Liver (tissue), 9 donors: ENCODE measurements around the gene LRRC71. TPM values are rescaled to one million over a fixed set of nuclear protein-coding genes. Genes with fewer than 3 reads are reported as not detected.

ENCODE experiments used
- DNase-seq: peaks from one replicate; pipeline ENCODE4 v3.0.0-alpha.2; 2017; ENCODE audit warnings: low spot score
- H3K27ac ChIP-seq, 2 donors: one replicate each; pipeline ENCODE4 v1.7.0; 2013; ENCODE audit warnings: inconsistent platforms in 2 of 2, low read length in 2 of 2, control low read depth in 1 of 2, low read depth in 1 of 2, mild to moderate bottlenecking in 1 of 2
- H3K27me3 ChIP-seq, 4 donors: one replicate each; pipeline versions ENCODE4 v1.6.1 to v1.7.0; 2013; ENCODE audit warnings: low read length in 3 of 4, inconsistent platforms in 1 of 4, mild to moderate bottlenecking in 1 of 4, moderate library complexity in 1 of 4; ENCODE audit not compliant: control insufficient read depth in 4 of 4, insufficient read depth in 4 of 4
- H3K36me3 ChIP-seq, 4 donors: one replicate each; pipeline versions ENCODE4 v1.6.1 to v1.7.0; 2013; ENCODE audit warnings: low read length in 3 of 4, mild to moderate bottlenecking in 3 of 4, low read depth in 1 of 4, moderate library complexity in 1 of 4; ENCODE audit not compliant: control insufficient read depth in 4 of 4, insufficient read depth in 3 of 4
- H3K4me1 ChIP-seq, 4 donors: one replicate each; pipeline versions ENCODE4 v1.6.1 to v1.7.0; 2013; ENCODE audit warnings: low read length in 3 of 4, mild to moderate bottlenecking in 3 of 4, moderate library complexity in 1 of 4; ENCODE audit not compliant: control insufficient read depth in 4 of 4, insufficient read depth in 4 of 4
- H3K4me3 ChIP-seq, 3 donors: one replicate each; pipeline versions ENCODE4 v1.6.1 to v1.7.0; 2013; ENCODE audit warnings: low read length in 3 of 3, control low read depth in 1 of 3, low read depth in 1 of 3, mild to moderate bottlenecking in 1 of 3
- H3K9ac ChIP-seq, 2 donors: one replicate each; pipeline ENCODE4 v1.7.0; 2013; ENCODE audit warnings: low read length in 2 of 2, mild to moderate bottlenecking in 2 of 2, moderate library complexity in 2 of 2, control low read depth in 1 of 2, low read depth in 1 of 2
- H3K9me3 ChIP-seq, 4 donors: one replicate each; pipeline versions ENCODE4 v1.6.1 to v1.7.0; 2013; ENCODE audit warnings: low read length in 3 of 4; ENCODE audit not compliant: control insufficient read depth in 4 of 4
- ATF3 ChIP-seq: IDR thresholded peaks from 2 replicates; pipeline ENCODE4 v1.6.1; 2016; ENCODE audit warnings: antibody characterized with exemption
- CTCF ChIP-seq: fragments of 150-350 bp; IDR thresholded peaks from 2 replicates; pipeline ENCODE4 v1.5.1; 2017; ENCODE audit warnings: improper control_type of control experiment, low read depth, low read length; ENCODE audit not compliant: missing input control
- EGR1 ChIP-seq, 2 donors: IDR thresholded peaks; 2 replicates each; pipeline ENCODE4 v1.6.1; 2016 to 2018; ENCODE audit warnings: antibody characterized with exemption in 2 of 2, low read depth in 2 of 2
- FOXA1 ChIP-seq: IDR thresholded peaks from 2 replicates; pipeline ENCODE4 v1.6.1; 2016; ENCODE audit warnings: antibody characterized with exemption
- FOXA2 ChIP-seq: IDR thresholded peaks from 2 replicates; pipeline ENCODE4 v1.6.1; 2016; ENCODE audit warnings: antibody characterized with exemption
- GABPA ChIP-seq, 2 donors: IDR thresholded peaks in 1 of 2; conservative IDR thresholded peaks in 1 of 2; 2 replicates each; pipeline ENCODE4 v1.6.1; 2016; ENCODE audit warnings: antibody characterized with exemption in 2 of 2, mild to moderate bottlenecking in 1 of 2, moderate library complexity in 1 of 2
- HNF4A ChIP-seq, 2 donors: conservative IDR thresholded peaks; 2 replicates each; pipeline ENCODE4 v1.6.1; 2016; ENCODE audit warnings: antibody characterized with exemption in 2 of 2, mild to moderate bottlenecking in 2 of 2
- HNF4G ChIP-seq: IDR thresholded peaks from 2 replicates; pipeline ENCODE4 v1.6.1; 2016; ENCODE audit warnings: antibody characterized with exemption
- JUND ChIP-seq, 2 donors: IDR thresholded peaks; 2 replicates each; pipeline ENCODE4 v1.6.1; 2016; ENCODE audit warnings: antibody characterized with exemption in 2 of 2
- NR2F2 ChIP-seq: IDR thresholded peaks from 2 replicates; pipeline ENCODE4 v1.6.1; 2016; ENCODE audit warnings: antibody characterized with exemption
- RAD21 ChIP-seq, 2 donors: IDR thresholded peaks; 2 replicates each; pipeline ENCODE4 v1.6.1; 2016; ENCODE audit warnings: antibody characterized with exemption in 2 of 2, mild to moderate bottlenecking in 2 of 2
- REST ChIP-seq: IDR thresholded peaks from 2 replicates; pipeline ENCODE4 v1.6.1; 2016; ENCODE audit warnings: antibody characterized with exemption, mild to moderate bottlenecking
- RXRA ChIP-seq, 2 donors: IDR thresholded peaks; 2 replicates each; pipeline ENCODE4 v1.6.1; 2017 to 2018; ENCODE audit warnings: antibody characterized with exemption in 2 of 2, mild to moderate bottlenecking in 1 of 2
- SP1 ChIP-seq: IDR thresholded peaks from 2 replicates; pipeline ENCODE4 v1.6.1; 2018; ENCODE audit warnings: antibody characterized with exemption, mild to moderate bottlenecking
- TAF1 ChIP-seq: conservative IDR thresholded peaks from 2 replicates; pipeline ENCODE4 v1.6.1; 2016; ENCODE audit warnings: antibody characterized with exemption, mild to moderate bottlenecking
- YY1 ChIP-seq: IDR thresholded peaks from 2 replicates; pipeline ENCODE4 v1.6.1; 2016; ENCODE audit warnings: antibody characterized with exemption, mild to moderate bottlenecking
- ZBTB33 ChIP-seq: IDR thresholded peaks from 2 replicates; pipeline ENCODE4 v1.6.1; 2016; ENCODE audit warnings: antibody characterized with exemption
- WGBS: extraction: QIAGEN DNeasy Blood & Tissue Kit; methylation state at CpG from one replicate; pipeline ENCODE4 v1.1.7; 2013; 5-methylcytosine and 5-hydroxymethylcytosine counted together
- polyA plus RNA-seq, 2 donors: library from polyadenylated mRNA; stranded (reverse) in 1 of 2; unstranded in 1 of 2; fragments of 200-250 nt in 1 of 2; fragments of >200 nt in 1 of 2; fragmentation: Nextera tagmentation in 1 of 2; extraction: Ambion mirVana in 1 of 2; gene quantifications; one replicate each; pipeline versions ENCODE4 v1.2.1 to v1.2.3, GENCODE V29; 2013 to 2015
- total RNA-seq, 2 donors: library from RNA; depleted of rRNA; stranded (reverse); fragments of >200 nt; gene quantifications; one replicate each; pipeline ENCODE4 v1.2.3, GENCODE V29; 2014
- donor health status: healthy.
- donor health status: healthy.
- donor health status: healthy.
- donor health status: healthy.
- donor health status: healthy.

The LRRC71 gene
- total and polyA plus RNA-seq, 4 donors: 0.10 TPM; not detected in 3

GRCh38 chr1:156885880-156886355 lies 34.5 kb upstream of the LRRC71 start:
- Histone ChIP-seq H3K4me3 (no peak overlapping the region), H3K36me3 (no peaks in the 10 kb centered on the region), H3K27me3 (peaks cover 0 to 2% (median 0%) of the 10 kb centered on the region in 4 donors), H3K9me3 (no peaks in the 10 kb centered on the region), H3K4me1 (no peaks in the 10 kb centered on the region), H3K9ac (no peak overlapping the region), H3K27ac (no peak overlapping the region)
- no peak for TF ChIP-seq RAD21 (IDR thresholded peaks at IDR 0.05)
- no peak for TF ChIP-seq FOXA1
- TF ChIP-seq SP1: no peak
- no peak for DNase-seq
- WGBS: 56% methylated on average over 13 of the region's 13 CpGs

- no peaks in the 10 kb centered on the region for H3K9me3 ChIP-seq
- H3K4me3 ChIP-seq: no peak overlapping the region
- H3K4me1 ChIP-seq: no peaks in the 10 kb centered on the region
- WGBS: 34% methylated on average over 6 of the region's 6 CpGs
- H3K9ac ChIP-seq: no peak overlapping the region
- no peaks in the 10 kb centered on the region for H3K36me3 ChIP-seq
- peaks cover 0 to 2% (median 0%) of the 10 kb centered on the region in 4 donors for H3K27me3 ChIP-seq
- DNase-seq: no peak
- no peak overlapping the region for H3K27ac ChIP-seq
- TF ChIP-seq ZBTB33 (no peak), HNF4G (no peak), RXRA (IDR thresholded peaks at IDR 0.05) (no peak), EGR1 (IDR thresholded peaks at IDR 0.05; ENCODE audit: low read depth in 2 of 2) (no peak), SP1 (no peak)
Measured at GRCh38 chr1:156886583-156887281, 33.7 kb upstream of the LRRC71 start.

GRCh38 chr1:156887317-156887716 lies 33.1 kb upstream of the LRRC71 start:
- no peak for DNase-seq
- peaks cover 0 to 5% (median 4%) of the 10 kb centered on the region in 4 donors for H3K4me1 ChIP-seq
- H3K9me3 ChIP-seq: no peaks in the 10 kb centered on the region
- WGBS: 40% methylated on average over 3 of the region's 3 CpGs
- no peak overlapping the region for H3K9ac ChIP-seq
- no peak overlapping the region for H3K27ac ChIP-seq
- H3K27me3 ChIP-seq: peaks cover 0 to 2% (median 0%) of the 10 kb centered on the region in 4 donors
- H3K36me3 ChIP-seq: no peaks in the 10 kb centered on the region
- no peak overlapping the region for H3K4me3 ChIP-seq
- TF ChIP-seq GABPA (IDR thresholded peaks at IDR 0.05 in 1 of 2, conservative IDR thresholded peaks at IDR 0.05 in 1 of 2) (no peak), FOXA2 (no peak), ATF3 (no peak), NR2F2 (no peak), RXRA (IDR thresholded peaks at IDR 0.05) (no peak), SP1 (no peak), ZBTB33 (no peak), HNF4G (no peak), FOXA1 (no peak), CTCF (no peak), EGR1 (IDR thresholded peaks at IDR 0.05; ENCODE audit: low read depth in 2 of 2) (no peak), JUND (IDR thresholded peaks at IDR 0.05) (no peak), YY1 (no peak), REST (no peak), RAD21 (IDR thresholded peaks at IDR 0.05) (no peak), TAF1 (no peak), HNF4A (conservative IDR thresholded peaks at IDR 0.05) (no peak)
